ENCODE measurements around the gene TNPO1.

- TF ChIP-seq CTCF (IDR thresholded peaks at IDR 0.05) (no peak), POLR2A (IDR thresholded peaks at IDR 0.05) (no peak)
Observed at GRCh38 chr5:72885824-72886223, 69.4 kb downstream of the TNPO1 start.
